ENCODE measurements around the gene APOL3. TPM values are rescaled to one million over a fixed set of nuclear protein-coding genes. Genes with fewer than 3 reads are reported as not detected.
A peak's percentile ranks its signal among the peaks of the same experiment; 100 is the strongest.
"Not testable (repeated sequence)": the region's sequence is repeated elsewhere in the genome, so short reads cannot be mapped to it uniquely, and the experiment has no call there.

Gene APOL3
- total RNA-seq (10 to 100 TPM; 10.6 to 13.6 TPM), polyA plus RNA-seq (ENCODE audit: insufficient read depth, low read depth, low replicate concordance) (20.9 TPM)
- long read RNA-seq, donor 1, partial matches to known transcripts: 0 of 1 reads
- long read RNA-seq, donor 1, other reads (novel, unspliced or antisense): 0 of 1 reads
- long read RNA-seq, donor 2: 0 reads

GRCh38 chr22:36160499-36160942 is at the start of gene APOL3:
Gene APOL3 (minus strand): TSS chr22:36160755. CDS start chr22:36149055, 11,700 bp downstream.
- Histone ChIP-seq H3K27ac (peak within 1 kb of the TSS; percentile 56 to 84), H3K4me1 (peaks cover 25% of the 10 kb centered on the region), H3K27me3 (no peaks in the 10 kb centered on the region), H3K9me3 (no peaks in the 10 kb centered on the region), H3K36me3 (ENCODE audit: low read depth, missing control alignments) (no peaks in the 10 kb centered on the region), H3K4me3 (peak within 1 kb of the TSS; percentile 6 to 17)
- TF ChIP-seq, protein P1, sequence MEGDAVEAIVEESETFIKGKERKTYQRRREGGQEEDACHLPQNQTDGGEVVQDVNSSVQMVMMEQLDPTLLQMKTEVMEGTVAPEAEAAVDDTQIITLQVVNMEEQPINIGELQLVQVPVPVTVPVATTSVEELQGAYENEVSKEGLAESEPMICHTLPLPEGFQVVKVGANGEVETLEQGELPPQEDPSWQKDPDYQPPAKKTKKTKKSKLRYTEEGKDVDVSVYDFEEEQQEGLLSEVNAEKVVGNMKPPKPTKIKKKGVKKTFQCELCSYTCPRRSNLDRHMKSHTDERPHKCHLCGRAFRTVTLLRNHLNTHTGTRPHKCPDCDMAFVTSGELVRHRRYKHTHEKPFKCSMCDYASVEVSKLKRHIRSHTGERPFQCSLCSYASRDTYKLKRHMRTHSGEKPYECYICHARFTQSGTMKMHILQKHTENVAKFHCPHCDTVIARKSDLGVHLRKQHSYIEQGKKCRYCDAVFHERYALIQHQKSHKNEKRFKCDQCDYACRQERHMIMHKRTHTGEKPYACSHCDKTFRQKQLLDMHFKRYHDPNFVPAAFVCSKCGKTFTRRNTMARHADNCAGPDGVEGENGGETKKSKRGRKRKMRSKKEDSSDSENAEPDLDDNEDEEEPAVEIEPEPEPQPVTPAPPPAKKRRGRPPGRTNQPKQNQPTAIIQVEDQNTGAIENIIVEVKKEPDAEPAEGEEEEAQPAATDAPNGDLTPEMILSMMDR (IDR thresholded peaks at IDR 0.05): no peak
- TF ChIP-seq POLR2A (IDR thresholded peaks at IDR 0.05): no peak
- DNase-seq: peak; percentile 77
- intact Hi-C loops (cut with DNase I; ENCODE audit: low total_unique reads): no loop called here
- 46 to 61% methylated on average over 2 to 3 of the region's 3 CpGs for whole genome bisulfite sequencing, 2 donors

DNA sequence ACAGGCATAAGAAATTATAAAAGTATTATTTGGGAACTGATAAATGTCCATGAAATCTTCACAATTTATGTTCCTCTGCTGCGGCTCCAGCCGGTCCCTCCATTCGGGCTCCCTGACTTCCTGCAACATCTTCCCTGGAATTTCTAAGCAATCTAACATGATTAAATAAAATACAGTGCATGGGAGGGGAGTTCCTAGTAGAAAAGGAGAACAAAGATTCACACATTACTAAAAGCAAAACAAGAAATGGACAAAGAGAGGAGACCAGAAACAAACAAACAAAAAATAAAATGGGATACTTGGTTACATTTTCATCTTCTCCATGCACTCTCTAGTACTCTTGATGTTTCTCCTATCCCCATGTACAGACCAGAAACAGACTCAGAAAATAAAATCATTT is 49.7 kb upstream of the APOL3 start:
- intact Hi-C loops (cut with DNase I; ENCODE audit: low total_unique reads): no loop called here
- Histone ChIP-seq H3K4me3 (no peak overlapping the region), H3K9me3 (no peaks in the 10 kb centered on the region), H3K27me3 (no peaks in the 10 kb centered on the region), H3K36me3 (ENCODE audit: low read depth, missing control alignments) (no peaks in the 10 kb centered on the region), H3K27ac (no peak overlapping the region), H3K4me1 (peaks cover 20% of the 10 kb centered on the region)
- WGBS, 2 donors: 70 to 75% methylated on average over 3 of the region's 3 CpGs
- DNase-seq: no peak
- no peak for TF ChIP-seq POLR2A (IDR thresholded peaks at IDR 0.05)
- TF ChIP-seq, protein P1 (IDR thresholded peaks at IDR 0.05): no peak

GRCh38 chr22:36209488-36209908 is 48.9 kb upstream of the APOL3 start:
- peaks cover 20% of the 10 kb centered on the region for H3K4me1 ChIP-seq
- H3K4me3 ChIP-seq; H3K9me3 ChIP-seq; intact Hi-C loops (cut with DNase I; ENCODE audit: low total_unique reads); H3K36me3 ChIP-seq (ENCODE audit: low read depth, missing control alignments); H3K27me3 ChIP-seq; H3K27ac ChIP-seq; DNase-seq: not testable (repeated sequence)
- WGBS, 2 donors: 74 to 90% methylated on average over 5 of the region's 5 CpGs

DNA sequence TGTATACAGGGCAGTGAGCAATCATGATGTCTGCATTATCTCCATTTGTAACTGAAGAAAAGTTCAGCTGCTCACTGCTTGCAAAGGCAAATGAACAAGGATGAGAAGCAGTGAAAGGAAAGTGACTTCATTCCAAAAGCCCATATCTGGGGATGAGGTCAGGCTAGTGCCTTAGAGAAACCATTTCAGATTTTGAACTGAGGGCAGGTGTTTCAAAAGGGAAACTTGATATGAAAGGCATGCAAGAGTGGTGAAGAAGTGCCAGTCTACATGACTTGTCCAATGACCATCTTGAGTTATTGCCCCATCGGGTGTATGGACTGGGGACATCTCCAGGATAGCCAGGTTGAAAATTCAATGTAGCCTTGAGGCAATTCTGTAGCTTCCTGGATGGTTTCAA is 48.4 kb upstream of the APOL3 start:
- intact Hi-C loops (cut with DNase I; ENCODE audit: low total_unique reads): no loop called here
- H3K4me3 ChIP-seq: no peak overlapping the region
- H3K9me3 ChIP-seq: no peaks in the 10 kb centered on the region
- no peak overlapping the region for H3K27ac ChIP-seq
- peaks cover 20% of the 10 kb centered on the region for H3K4me1 ChIP-seq
- no peaks in the 10 kb centered on the region for H3K27me3 ChIP-seq
- DNase-seq: no peak
- TF ChIP-seq, protein P1 (IDR thresholded peaks at IDR 0.05): no peak
- TF ChIP-seq POLR2A (IDR thresholded peaks at IDR 0.05): no peak
- no peaks in the 10 kb centered on the region for H3K36me3 ChIP-seq (ENCODE audit: low read depth, missing control alignments)
- 82 to 93% methylated on average over 1 of the region's 1 CpG for WGBS, 2 donors

DNA sequence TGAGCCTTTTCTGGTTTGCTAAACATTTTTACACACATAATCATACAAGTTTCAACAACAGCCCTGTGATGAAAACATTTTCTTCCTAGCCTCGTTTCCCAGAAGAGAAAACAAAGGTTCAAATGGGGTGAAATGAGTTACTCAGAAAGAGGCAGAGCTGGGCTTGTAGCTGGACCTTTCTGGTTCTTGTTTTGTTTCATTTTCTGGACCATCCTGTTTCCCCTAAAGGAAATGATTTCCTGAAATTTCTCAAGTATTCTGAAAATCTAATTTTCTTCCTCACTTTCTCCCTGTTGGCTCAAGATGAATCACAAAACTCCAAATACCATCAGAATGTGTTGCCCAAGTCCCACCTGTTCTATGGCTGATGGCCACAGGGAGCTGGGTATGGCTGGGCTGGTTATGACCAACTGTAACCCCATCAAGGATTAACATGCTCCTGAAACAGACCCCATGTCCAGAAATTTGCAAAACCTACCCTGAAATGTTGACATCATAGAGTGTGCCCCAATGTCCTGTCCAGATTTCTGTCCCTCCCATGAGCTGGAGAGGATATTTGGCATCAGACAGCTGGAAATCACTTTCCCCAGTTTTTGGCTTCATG is 47.7 kb upstream of the APOL3 start:
- Histone ChIP-seq H3K27ac (no peak overlapping the region), H3K36me3 (ENCODE audit: low read depth, missing control alignments) (no peaks in the 10 kb centered on the region), H3K27me3 (no peaks in the 10 kb centered on the region), H3K9me3 (no peaks in the 10 kb centered on the region), H3K4me1 (peaks cover 20% of the 10 kb centered on the region), H3K4me3 (no peak overlapping the region)
- no peak for TF ChIP-seq POLR2A (IDR thresholded peaks at IDR 0.05)
- TF ChIP-seq, protein P1 (IDR thresholded peaks at IDR 0.05): no peak
- 20 to 30% methylated on average over 1 of the region's 1 CpG for WGBS, 2 donors
- intact Hi-C loops (cut with DNase I; ENCODE audit: low total_unique reads): no loop called here
- no peak for DNase-seq

All from testis (tissue), 5 donors.